Muscle of arm (tissue), 12 donors: ENCODE data around the gene SLC25A21. TPM values are rescaled to one million over a fixed set of nuclear protein-coding genes. Genes with fewer than 3 reads are reported as not detected.
"Not testable (repeated sequence)": the region's sequence is repeated elsewhere in the genome, so short reads cannot be mapped to it uniquely, and the experiment has no call there.

Experiments used
- DNase-seq: peaks from one replicate; pipeline ENCODE4 v3.0.0-alpha.2; 2013
- polyA plus RNA-seq, 12 donors: library from polyadenylated mRNA; unstranded; fragments of 120-200 nt; gene quantifications; one replicate each; pipeline ENCODE4 v1.2.1, GENCODE V29; 2013; ENCODE audit not compliant: insufficient read length in 12 of 12

The SLC25A21 gene
- polyA plus RNA-seq, 12 donors: 1.0 to 3.4 (median 1.5) TPM; not detected in 2

DNA sequence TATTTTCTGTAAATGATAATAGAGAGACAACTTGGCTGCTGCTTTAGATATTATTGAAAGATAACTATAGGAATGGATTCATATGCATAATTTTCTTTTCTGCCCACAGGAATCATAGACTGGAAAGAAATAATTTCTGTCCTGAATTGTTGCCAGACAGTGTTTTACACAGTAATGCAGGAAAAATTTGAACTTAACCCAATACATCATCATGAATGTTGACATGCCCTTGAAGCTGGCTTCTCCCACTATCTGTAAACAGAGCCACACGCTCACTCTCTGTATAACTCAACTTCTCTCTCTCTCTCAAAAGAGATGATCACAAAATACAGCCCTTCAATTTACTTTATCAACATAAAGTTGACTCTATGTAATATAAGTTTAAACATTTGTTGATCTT, 454.2 kb downstream of the SLC25A21 start:
- DNase-seq: no peak

DNA sequence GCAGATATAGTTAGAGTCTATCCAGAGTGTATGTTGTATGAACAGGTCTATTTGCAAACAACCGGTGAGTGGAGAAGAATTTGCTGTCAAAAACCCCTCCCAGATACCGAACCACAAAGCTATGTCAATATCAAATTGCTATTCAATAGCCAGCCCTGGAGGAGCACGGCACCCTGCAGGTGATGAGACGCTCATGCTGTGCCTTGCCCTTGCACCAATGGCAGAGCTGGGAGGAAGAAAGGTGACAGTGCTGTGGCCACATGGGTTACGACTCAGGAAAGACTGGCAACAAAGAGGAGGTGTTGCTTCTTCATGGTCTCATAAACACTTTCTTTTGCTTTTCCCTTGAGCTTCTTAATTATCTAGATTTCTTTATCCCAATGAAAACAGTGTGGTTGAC, 455.0 kb downstream of the SLC25A21 start:
- DNase-seq: no peak

DNA sequence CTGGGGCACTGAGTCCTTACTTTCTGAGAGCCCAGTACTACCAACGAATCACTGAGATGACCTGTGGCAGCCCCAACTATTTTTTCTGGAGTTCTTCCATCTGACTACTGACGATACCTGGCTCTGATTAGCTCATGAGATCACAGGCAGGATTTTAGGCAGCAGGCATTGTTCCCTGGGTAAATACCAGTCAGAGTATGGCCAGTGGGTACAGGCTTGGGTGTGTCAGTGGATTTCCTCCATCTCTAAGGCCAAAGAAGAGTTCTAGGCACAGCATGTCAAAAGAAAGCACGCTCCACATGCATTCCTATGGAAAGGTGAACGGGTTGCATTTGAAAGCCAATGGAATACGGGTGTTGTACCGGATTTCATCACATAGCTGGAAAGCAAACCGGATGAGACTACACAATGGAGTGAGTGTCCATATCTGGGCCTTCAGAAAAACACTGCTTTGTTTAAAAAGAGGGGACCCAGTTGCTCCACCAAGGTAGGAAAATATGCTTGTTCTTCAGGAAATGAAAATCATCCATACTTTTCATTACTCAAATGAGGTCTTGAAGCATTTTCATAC, 455.7 kb downstream of the SLC25A21 start:
- no peak for DNase-seq

DNA sequence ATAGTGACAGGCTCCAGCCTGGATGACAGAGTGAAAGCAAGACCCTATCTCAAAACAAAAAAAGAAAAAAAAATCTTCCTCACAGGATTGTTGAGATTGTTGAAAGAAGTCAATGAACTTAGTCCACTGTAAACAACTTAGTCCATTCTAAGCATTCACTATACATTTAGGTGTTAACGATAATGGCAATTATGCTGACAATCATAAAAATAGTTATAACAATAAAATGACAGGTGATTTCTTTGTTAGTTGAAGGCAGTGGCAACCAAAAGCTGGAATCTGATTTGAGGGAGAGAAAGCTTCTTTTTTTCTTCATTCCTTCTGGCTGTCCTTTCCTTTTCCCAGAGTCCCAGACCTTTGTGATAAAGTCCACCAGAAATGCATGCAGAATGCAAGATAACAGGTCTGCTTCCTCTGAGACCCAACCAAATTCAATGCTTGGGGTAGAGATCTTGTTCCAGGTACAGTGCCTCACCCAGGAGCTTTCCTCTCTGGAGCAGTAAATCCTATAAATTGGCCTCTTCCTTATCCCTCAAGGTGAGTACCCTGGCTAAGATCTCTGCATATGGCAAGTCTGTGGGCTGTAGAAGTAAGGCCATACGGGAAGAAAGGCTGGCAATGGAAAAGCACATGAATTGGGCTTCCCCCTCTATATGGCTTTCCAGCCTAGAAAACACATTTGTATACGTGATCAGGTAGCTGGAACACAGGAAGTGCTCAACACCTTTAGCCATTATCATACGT, 458.3 kb downstream of the SLC25A21 start:
- no peak for DNase-seq

DNA sequence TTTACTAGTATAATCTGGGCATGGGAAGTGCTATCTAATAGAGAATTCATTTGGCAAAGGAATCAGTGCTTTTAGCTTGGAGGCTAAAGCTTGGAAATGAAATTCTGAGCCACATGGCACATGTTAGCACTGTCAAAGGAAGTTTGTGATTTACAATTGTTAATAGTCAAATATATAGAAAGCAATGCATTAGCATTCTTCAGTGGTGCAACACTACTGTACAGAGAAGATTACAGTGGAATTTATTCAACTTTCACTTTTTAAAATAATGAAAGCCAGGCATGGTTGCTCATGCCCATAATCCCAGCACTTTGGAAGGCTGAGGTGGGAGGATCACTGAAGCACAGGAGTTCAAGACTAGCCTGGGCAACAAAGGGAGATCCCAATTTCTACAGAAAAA, 464.8 kb downstream of the SLC25A21 start:
- DNase-seq: no peak

DNA sequence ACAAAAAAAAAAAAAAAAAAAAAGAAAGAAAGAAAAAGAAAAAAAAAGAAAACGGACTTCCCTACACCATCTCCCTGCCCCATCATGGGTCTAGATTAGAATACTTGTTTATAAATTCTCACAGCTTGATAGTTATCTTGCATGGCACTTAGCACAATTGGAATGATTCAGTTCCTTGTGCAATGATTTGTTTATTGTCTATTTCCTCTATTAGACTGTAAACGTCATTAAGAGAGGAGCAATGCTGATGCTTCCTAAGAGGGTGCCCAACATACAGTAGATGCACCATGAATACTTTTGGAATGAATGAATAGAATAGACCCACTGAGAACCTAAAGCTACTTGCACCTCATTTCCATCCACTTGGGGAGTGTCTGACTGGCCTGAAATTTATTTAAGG, 469.9 kb downstream of the SLC25A21 start:
- DNase-seq: no peak

DNA sequence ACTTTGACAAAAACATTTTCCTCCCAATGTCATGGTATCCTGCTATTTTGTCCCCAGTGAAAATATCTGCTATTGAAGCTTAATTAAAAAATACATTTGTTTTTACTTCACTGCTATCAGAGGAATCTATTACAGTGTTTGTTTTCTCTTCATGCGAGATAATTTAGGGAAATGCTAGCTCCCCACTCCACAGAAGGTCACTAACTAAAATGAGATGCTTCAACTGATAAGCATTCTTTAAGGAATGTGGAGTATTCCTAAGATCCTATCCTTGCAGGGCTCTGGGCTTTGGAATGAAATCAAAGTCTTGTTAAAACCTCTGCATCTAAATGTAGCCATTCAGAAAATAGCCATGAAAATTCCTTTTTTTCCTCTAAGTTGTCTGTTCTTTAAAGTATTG, 471.3 kb downstream of the SLC25A21 start:
- DNase-seq: no peak

DNA sequence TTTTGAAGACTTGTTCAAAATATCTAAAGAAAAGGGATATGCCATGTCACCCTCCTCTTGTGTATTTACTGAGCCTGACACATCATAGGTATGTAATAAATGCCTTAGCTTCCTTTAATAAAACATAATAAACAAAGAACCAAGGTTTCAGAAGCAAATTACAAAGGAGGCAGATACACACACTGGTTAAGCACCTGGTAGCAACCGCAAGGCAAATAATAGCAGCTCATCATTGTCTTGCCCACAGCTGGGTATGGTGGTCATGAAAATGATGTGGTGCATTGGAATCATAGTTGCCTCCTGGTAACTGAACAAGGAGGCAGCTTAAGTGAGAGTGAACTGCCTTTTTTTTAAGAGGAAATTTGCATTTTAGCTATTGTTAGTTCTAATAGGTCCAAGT, 471.8 kb downstream of the SLC25A21 start:
- no peak for DNase-seq

DNA sequence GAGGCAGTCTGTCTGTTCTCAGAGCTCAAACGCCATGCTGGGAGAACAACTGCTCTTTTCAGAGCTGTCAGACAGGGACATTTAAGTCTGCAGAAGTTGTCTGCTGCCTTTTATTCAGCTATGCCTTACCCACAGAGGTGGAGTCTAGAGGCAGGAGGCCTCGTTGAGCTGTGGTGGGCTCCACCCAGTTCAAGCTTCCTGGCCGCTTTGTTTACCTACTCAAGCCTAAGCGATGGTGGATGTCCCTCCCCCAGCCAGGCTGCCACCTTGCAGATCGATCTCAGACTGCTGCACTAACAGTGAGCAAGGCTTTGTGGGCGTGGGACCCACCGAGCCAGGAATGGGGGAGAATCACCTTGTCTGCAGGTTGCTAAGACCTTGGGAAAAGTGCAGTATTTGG, 473.0 kb downstream of the SLC25A21 start:
- not testable (repeated sequence) for DNase-seq

DNA sequence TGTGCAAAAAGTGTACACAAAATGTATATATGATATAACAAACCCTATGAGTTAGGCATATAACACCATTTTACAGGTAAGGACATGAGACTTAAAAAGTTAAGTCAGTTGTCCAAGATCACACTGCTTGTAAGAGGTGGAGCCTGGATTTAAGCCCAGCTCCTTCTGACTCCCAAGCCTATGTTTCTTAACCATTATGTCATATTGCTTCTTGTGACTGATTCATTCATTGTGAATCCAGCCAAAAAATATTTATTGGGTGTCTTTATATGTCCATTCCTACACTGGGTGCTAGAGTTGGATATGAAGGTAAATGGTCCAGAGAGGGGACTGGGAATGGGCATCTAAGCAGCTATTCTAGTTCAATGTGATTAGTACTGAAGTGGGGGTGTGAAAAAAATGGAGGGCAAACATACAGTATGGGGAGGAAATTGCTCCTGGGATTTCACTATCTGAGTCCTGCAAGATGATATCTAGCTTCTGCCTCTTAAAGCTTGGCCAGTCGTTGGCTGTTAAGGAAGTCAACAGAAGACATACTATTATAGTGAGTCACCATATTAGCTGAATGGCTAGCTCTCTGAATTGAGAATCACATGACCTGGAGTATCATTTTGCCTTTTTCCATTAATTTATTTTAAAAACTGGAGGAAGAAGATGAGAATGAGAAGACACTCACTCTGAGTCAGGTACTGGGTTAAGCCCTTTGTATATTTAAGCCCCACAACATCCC, 481.9 kb downstream of the SLC25A21 start:
- DNase-seq: no peak

DNA sequence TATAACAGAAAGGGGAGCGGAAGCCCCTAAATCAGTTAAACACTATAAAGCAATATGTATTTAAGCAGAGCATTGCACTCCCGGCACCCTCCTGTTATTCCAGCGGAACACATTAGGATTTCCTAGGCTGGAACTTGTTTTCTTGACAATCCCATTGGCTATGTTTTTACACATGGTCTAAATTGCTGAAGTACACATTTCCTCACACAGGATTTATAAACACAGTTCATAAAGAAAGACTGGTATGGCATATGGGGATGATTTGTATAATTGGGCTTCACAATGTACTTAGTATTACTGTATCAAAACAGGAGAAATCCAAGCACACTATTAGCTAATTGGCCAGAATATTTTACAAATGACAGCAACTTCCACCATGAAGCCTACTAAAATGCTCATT, 487.5 kb downstream of the SLC25A21 start:
- no peak for DNase-seq

DNA sequence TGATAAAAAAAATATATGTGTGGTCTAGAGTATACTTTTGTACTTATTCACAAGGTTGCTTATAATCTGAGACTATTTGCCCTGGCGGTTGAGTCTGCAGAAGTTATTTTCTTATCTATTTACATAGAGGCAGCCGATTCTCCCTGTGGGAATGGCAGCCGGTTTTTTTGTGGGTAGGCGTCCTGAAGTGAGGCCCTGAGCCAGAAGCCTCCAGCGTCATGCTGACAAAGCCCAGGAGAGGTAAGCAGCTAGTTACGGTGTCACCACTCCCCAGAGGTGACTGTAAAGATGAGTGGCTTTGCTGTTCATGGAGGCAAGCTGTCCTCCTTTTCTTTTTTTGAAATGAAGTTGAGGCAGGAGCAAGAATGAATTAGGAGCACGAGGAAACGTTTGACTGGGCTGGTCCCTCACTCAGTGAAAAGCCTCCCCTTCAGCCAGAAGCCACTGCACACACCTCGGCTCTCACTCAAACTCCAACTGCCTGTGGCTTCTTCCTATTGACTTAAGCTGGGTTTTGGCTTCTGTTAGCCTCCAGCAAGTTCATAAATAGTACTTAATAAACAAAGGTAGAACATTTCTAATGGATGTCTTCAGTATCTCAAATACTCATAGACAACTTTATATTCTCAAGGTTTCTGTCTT, 489.2 kb downstream of the SLC25A21 start:
- no peak for DNase-seq

DNA sequence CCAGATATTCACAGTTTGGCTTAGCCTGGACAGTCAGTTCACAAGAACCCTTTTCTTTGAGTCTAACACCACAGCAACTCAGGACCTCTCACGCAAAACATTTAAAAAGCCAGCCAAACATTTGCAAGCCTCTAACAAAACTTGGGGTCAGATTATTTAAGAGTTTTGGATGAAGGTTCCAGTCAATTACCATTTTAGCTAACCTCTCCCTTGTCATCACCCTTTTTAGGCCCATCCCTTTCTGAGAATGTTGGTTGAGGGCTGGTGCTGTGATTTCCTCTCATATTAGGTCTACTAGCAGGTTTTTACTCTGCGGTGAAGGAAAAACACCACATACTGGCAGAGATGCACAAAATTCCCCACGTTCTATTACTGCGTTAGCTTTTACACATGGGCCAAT, 490.1 kb downstream of the SLC25A21 start:
- DNase-seq: no peak

DNA sequence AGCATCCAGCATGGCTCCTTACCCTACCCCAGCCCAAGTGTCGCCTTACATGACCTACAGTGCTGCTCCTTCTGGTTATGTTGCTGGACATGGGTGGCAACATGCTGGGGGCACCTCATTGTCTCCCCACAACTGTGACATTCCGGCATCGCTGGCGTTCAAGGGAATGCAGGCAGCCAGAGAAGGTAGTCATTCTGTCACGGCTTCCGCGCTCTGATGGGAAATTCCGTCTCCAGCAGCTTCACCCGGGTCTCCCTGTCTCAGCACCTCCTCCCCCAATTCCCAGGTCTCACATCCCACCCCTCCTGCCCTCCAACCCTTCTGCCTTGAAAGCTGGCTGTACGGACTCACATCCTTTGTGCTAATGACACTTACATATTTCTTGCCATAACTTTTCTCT, 496.2 kb downstream of the SLC25A21 start:
- no peak for DNase-seq

DNA sequence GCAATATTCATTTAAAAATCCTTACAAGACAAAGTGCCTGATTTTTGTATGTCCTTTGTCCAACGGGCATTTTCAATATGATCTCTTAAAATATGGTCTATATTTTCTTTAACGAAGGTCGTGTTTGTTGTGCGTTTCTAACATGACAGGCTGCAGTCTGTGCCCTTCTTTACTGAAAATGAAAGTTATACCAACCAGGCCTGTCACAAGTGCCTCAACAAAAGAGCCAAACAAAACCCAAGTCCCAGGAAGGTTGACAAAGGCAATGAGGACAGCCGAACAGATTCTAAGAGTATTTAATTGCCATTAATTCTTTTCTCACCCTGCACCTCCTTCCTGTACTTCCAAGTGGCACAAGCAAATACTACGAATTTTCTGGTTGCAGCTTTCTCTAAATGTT, 496.8 kb downstream of the SLC25A21 start:
- no peak for DNase-seq

DNA sequence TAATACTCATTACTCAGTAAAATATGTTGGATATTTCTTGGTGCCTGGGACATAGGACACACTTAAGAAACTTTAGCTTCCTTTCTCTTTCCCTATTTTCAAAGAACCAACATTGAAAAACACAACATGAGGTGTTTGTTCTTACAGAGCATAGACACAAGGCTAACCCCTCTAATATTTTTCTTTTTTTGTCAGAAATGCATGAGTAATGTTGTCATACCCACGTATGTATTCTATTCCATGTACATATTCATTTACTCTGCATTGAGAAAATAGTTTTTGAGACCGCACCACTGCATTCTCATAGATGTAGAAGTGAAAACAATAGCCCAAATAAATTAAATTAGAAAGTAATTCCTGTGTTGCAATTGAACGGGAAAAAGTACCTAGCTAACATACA, 497.7 kb downstream of the SLC25A21 start:
- no peak for DNase-seq

DNA sequence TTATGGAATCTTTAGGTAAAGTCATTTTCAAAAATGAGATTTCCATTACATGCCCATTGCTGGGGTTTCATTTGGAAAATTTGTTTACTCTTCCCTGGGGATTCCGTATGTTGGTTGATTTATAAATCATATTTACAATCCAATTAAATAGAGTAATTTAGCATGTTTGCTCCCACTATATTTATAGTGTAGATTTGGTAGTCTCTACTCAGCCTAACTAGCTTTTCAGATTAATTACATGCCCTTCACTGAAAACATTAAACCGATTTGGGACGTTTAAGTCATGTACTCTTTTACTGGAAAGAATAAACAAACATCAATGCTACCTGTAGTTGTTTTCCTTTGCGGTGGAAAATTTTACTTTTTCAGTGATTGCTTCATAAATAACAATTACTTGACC, 500.3 kb downstream of the SLC25A21 start:
- no peak for DNase-seq

DNA sequence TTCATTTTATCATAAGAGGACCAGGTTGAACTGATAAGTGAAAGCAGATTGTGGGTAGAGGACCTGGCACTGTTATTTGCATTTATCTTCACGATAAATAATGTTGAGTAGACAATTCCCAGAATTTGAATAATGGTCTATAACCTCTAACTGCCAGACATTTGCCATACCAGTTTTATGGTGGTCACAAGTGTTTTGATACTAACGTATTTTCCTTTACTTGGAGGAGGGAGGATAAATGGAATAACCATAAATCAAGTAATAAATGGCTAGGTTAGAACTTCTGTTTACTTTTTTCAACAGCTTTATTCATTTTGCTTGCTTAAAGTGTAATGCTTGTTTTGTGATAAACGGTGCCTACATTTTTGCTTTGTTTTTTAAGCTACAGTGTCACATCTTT, 501.3 kb downstream of the SLC25A21 start:
- DNase-seq: no peak

DNA sequence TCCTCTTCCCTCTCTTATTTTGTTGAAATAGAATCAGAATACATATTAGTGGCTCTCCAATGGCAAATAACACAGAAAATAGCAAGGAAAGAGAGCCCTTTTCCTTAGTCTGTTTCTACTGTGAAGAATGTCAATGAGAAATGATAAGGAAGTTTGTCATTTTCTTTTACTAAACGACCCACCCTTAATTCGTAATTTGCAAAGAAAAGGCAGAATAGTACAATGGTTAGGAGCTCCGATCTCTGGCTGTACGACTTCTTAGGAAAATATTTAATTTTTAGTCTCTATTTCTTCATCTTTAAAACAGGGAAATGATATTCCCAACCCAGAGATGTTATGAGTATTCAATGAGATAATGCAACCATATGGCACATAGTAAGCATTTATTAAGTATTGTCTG, 504.7 kb downstream of the SLC25A21 start:
- no peak for DNase-seq

DNA sequence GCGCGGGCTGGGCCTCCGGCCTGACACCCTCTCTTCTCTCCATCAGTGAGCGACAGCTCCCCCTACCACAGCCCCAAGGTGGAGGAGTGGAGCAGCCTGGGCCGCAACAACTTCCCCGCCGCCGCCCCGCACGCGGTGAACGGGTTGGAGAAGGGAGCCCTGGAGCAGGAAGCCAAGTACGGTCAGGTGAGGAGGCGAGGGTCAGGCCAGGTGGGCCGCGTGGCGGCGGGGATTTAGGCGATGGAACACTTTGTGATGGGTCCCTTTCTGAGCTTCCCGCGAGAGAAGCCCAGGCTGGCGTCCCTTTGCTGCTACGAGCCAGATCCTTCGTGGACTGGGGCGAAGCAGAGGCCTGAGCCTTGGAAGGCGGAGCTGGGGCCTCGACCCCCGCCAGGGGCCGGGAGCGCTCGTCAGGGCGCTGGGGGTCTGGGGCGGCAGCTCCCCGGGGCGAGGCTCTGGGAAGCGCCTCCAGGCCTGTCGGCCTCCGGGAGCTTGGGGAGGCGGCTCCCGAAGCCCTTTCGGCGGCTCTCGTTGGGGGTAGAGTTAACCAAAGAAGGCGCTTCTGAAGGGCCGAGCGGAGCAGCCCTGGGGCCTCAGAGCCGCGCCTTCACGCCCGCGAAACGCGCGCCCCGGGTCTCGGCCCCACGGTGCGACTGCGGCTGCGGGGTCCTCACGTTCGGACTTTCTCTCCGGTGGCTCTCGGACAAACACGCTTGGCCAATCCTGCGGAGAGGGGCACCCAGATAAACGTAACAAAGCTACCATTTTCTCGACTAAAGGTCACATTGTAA, 505.8 kb downstream of the SLC25A21 start:
- no peak for DNase-seq

DNA sequence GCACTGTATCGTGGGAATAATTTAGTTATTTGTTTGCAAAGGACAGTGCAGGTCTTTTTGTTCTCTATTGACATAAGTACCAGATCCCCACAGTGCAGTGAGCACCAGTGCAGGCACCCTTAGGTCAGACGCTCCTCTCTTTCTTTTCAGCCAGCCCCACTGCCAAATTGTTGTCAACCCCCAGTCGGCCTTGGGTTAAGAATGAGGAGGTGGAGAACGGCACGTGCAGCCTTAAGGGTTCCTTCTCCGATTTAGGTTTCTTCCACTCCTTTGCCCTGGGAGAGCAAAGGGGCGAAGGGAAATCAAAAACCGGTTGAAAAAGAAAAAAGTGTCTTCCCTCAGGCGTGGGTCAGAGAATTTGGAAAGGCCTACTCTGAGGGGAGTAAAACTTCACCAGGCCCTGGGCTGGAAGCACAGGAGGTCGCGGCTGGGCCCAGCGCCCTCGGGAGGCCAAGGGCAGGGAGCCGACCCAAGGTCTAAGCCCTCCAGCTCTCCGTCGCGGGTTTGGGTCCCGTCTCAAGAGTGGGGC, 506.5 kb downstream of the SLC25A21 start:
- no peak for DNase-seq
